ENCODE data around the gene SDHB. TPM values are rescaled to one million over a fixed set of nuclear protein-coding genes. Genes with fewer than 3 reads are reported as not detected.

SDHB gene
- total RNA-seq, 1 donor from 2014 or later: 69.0 TPM

GRCh38 chr1:17002524-17002902 is 51.3 kb downstream of the SDHB start:
- no peaks in the 10 kb centered on the region for H3K9me3 Mint-ChIP-seq (ENCODE audit: unreplicated experiment)
- TF ChIP-seq, protein P1, sequence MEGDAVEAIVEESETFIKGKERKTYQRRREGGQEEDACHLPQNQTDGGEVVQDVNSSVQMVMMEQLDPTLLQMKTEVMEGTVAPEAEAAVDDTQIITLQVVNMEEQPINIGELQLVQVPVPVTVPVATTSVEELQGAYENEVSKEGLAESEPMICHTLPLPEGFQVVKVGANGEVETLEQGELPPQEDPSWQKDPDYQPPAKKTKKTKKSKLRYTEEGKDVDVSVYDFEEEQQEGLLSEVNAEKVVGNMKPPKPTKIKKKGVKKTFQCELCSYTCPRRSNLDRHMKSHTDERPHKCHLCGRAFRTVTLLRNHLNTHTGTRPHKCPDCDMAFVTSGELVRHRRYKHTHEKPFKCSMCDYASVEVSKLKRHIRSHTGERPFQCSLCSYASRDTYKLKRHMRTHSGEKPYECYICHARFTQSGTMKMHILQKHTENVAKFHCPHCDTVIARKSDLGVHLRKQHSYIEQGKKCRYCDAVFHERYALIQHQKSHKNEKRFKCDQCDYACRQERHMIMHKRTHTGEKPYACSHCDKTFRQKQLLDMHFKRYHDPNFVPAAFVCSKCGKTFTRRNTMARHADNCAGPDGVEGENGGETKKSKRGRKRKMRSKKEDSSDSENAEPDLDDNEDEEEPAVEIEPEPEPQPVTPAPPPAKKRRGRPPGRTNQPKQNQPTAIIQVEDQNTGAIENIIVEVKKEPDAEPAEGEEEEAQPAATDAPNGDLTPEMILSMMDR (IDR thresholded peaks at IDR 0.05): no peak
- no peaks in the 10 kb centered on the region for H3K27me3 Mint-ChIP-seq (ENCODE audit: unreplicated experiment)
- no peak overlapping the region for H3K27ac Mint-ChIP-seq (ENCODE audit: unreplicated experiment)
- DNase-seq (ENCODE audit: extremely low spot score, unreplicated experiment): no peak
- H3K4me1 Mint-ChIP-seq (ENCODE audit: unreplicated experiment): no peaks in the 10 kb centered on the region
- no peak overlapping the region for H3K4me3 Mint-ChIP-seq (ENCODE audit: unreplicated experiment)
- peaks cover 29% of the 10 kb centered on the region for H3K36me3 Mint-ChIP-seq (ENCODE audit: unreplicated experiment)

- no peak overlapping the region for H3K4me3 Mint-ChIP-seq (ENCODE audit: unreplicated experiment)
- H3K36me3 Mint-ChIP-seq (ENCODE audit: unreplicated experiment): peaks cover 29% of the 10 kb centered on the region
Measured at GRCh38 chr1:17001760-17002523, 51.9 kb downstream of the SDHB start.

GRCh38 chr1:16999863-17000262 is 54.0 kb downstream of the SDHB start:
- no peak for DNase-seq (ENCODE audit: extremely low spot score, unreplicated experiment)
- peaks cover 36% of the 10 kb centered on the region for H3K36me3 Mint-ChIP-seq (ENCODE audit: unreplicated experiment)
- H3K27ac Mint-ChIP-seq (ENCODE audit: unreplicated experiment): no peak overlapping the region
- no peak overlapping the region for H3K4me3 Mint-ChIP-seq (ENCODE audit: unreplicated experiment)
- no peaks in the 10 kb centered on the region for H3K4me1 Mint-ChIP-seq (ENCODE audit: unreplicated experiment)
- TF ChIP-seq, protein P1 (IDR thresholded peaks at IDR 0.05): no peak
- H3K9me3 Mint-ChIP-seq (ENCODE audit: unreplicated experiment): no peaks in the 10 kb centered on the region
- no peaks in the 10 kb centered on the region for H3K27me3 Mint-ChIP-seq (ENCODE audit: unreplicated experiment)

More at GRCh38 chr1:17001760-17002523, 51.9 kb downstream of the SDHB start:
- no peak for DNase-seq (ENCODE audit: extremely low spot score, unreplicated experiment)
- no peaks in the 10 kb centered on the region for H3K4me1 Mint-ChIP-seq (ENCODE audit: unreplicated experiment)
- H3K9me3 Mint-ChIP-seq (ENCODE audit: unreplicated experiment): no peaks in the 10 kb centered on the region
- no peaks in the 10 kb centered on the region for H3K27me3 Mint-ChIP-seq (ENCODE audit: unreplicated experiment)
- TF ChIP-seq, protein P1 (IDR thresholded peaks at IDR 0.05): no peak
- no peak overlapping the region for H3K27ac Mint-ChIP-seq (ENCODE audit: unreplicated experiment)

DNA sequence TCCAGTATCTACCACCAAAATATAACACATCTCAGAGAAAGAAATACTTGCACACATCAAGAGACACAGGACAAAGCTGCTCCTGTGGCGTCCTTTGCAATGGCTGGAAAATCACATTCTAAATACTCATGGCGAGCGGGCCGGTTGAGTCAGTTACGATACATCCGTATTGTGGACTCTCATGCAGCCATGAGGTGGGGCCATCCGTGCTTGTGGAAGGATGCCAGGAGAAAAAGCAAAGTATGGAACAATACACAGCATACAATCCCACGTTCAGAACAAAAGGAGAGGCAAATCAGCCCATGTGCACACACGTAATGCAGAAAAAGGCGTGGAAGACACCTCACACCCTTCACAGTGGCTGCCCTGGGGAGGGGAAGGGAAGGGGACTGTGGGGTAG is 55.2 kb downstream of the SDHB start:
- no peak overlapping the region for H3K27ac Mint-ChIP-seq (ENCODE audit: unreplicated experiment)
- H3K27me3 Mint-ChIP-seq (ENCODE audit: unreplicated experiment): no peaks in the 10 kb centered on the region
- H3K36me3 Mint-ChIP-seq (ENCODE audit: unreplicated experiment): peaks cover 27% of the 10 kb centered on the region
- no peaks in the 10 kb centered on the region for H3K4me1 Mint-ChIP-seq (ENCODE audit: unreplicated experiment)
- no peak overlapping the region for H3K4me3 Mint-ChIP-seq (ENCODE audit: unreplicated experiment)
- H3K9me3 Mint-ChIP-seq (ENCODE audit: unreplicated experiment): no peaks in the 10 kb centered on the region
- TF ChIP-seq, protein P1 (IDR thresholded peaks at IDR 0.05): no peak
- DNase-seq (ENCODE audit: extremely low spot score, unreplicated experiment): no peak

DNA sequence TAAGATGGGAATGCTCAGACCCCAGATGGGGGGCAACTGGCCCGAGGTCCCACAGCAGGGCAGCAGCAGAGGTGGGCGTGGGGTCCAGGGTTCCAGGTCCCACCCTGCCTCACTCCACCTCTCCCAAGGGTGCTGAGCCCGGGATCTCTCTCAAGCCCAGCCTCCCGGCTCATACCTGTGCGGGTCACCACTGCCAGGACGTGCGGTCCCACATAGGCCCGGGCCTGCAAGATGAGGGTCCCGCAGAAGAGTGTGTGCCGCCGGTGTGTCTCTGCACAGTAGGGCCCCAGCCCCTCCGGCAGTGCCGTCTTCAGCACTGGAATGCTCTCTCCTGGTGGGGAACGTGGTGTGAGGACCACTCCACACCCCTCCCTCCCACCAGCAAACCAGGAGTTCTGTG is 57.0 kb downstream of the SDHB start:
- no peaks in the 10 kb centered on the region for H3K27me3 Mint-ChIP-seq (ENCODE audit: unreplicated experiment)
- no peaks in the 10 kb centered on the region for H3K4me1 Mint-ChIP-seq (ENCODE audit: unreplicated experiment)
- peaks cover 21% of the 10 kb centered on the region for H3K36me3 Mint-ChIP-seq (ENCODE audit: unreplicated experiment)
- H3K27ac Mint-ChIP-seq (ENCODE audit: unreplicated experiment): no peak overlapping the region
- DNase-seq (ENCODE audit: extremely low spot score, unreplicated experiment): no peak
- no peaks in the 10 kb centered on the region for H3K9me3 Mint-ChIP-seq (ENCODE audit: unreplicated experiment)
- no peak overlapping the region for H3K4me3 Mint-ChIP-seq (ENCODE audit: unreplicated experiment)
- TF ChIP-seq, protein P1 (IDR thresholded peaks at IDR 0.05): no peak
